GM21526 (cell line): ENCODE measurements around the gene CCDC8.
"Not testable (repeated sequence)": the region's sequence is repeated elsewhere in the genome, so short reads cannot be mapped to it uniquely, and the experiment has no call there.

Experiments
- ATAC-seq: cut with Tn5 transposase; IDR thresholded peaks from one replicate; pipeline ENCODE4 v1.9.1; 2021; ENCODE audit warnings: moderate library complexity; ENCODE audit not compliant: unreplicated experiment, low FRiP score

CCDC8 gene

GRCh38 chr19:46383846-46384245, 29.5 kb downstream of the CCDC8 start:
- ATAC-seq, result no peak

- ATAC-seq, result no peak
Observed at GRCh38 chr19:46383171-46383815, 30.1 kb downstream of the CCDC8 start.

DNA sequence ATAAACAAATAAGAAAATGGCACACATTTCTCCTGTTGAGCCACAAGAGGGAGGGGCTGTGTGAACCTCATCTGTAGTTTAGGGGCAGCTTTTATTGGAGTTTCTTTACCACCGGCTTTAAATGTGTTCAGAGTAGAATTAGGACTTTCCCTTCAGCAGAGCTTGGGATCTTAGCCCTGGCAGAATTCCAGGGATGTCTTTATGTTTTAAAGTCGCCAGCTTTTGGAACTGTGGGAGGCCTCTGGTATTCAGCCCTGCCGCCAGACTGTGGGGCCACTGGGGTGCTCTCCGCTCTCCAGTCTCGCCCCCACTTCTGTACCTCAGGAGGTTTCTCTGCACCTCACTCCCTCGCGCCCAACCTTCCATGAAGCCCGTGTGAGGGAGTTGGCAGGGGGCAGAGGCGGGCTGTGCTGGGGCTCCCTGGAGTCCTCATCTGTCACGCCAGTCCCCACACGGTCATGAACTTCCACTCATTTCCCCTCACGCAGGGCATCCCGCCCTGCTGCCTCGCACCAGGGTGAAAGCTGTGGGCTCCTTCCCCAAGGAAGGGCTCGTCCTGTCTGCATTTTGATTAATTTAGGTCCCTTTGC, 31.5 kb downstream of the CCDC8 start:
- ATAC-seq, result no peak

- ATAC-seq, result no peak
Observed at GRCh38 chr19:46381346-46381745, 32.0 kb downstream of the CCDC8 start.

DNA sequence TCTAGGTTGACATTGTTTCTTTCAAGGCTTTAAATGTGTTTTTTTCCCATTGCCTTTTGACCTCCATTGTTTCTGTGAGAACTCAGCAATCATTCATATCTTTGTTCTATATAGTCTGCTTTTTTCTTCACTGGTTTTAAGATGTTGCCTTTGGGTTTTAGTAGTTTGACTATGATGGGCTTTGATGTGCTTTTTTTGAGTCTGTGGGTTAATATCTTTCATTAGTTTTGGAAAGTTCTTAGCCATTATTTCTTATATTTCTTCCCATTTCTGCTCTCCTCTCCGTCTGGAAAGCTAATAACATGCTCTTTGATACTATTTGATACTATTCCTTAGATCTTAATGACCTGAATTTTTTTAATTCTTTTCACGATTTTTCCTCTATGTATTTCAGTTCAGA, 32.7 kb downstream of the CCDC8 start:
- ATAC-seq, result no peak

DNA sequence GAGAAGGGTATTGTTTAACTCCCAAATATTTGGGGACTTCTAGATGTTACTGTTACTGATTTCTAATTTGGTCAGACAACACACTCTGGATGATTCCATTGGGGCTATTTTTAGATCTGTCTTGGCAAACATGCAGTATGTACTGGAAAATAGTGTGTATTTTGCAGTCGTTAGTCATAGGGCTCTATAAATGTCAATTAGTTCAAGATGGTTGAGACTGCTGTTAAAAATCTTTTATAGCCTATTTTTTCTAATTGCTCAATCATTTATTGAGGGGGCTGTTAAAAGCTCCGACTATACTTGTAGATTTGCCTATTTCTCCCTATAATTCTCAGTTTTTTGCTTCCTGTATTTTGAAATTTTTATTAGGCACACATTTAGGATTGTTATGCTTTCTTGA, 35.1 kb downstream of the CCDC8 start:
- no peak for ATAC-seq

DNA sequence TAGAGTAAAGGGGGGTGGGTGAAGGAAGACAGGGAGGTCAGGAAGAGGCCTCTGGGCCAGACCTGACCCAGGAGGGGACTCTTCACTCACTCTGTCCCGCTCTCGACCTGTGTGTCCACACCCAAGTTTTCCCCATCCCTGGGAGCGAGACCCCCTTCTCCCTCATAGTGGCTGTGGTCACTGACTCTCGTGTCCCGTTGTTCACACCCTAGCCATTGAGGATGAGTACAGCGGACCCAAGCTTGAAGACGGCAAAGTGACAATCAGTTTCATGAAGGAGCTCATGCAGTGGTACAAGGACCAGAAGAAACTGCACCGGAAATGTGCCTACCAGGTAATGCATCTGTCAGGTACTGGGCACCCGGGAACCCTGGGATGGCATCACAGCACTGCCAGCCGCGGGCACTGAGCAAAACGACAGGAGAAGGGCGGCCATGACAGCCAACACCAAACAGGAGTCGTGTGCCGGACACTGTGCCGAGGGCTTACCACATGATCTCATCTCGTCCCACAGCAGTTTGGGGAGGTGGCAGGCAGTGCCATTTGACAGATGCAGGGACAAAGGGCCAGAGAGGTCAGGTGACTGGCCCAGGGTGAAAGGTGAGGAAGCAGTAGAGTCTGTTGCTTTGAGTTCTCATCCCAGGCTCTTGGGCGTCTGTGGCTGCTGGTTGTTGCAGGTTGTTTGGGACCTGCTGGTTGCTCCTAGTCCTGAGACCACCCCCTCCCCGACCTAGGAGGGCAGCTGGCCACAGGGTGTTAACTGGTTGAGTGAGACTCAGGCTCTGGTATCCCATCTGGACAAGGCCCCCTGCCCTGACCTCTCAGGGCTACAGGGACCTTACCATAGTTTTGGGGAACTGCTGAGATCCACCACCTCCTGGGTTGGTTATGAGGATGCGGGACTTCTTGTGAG, 36.9 kb downstream of the CCDC8 start:
- ATAC-seq, result no peak

DNA sequence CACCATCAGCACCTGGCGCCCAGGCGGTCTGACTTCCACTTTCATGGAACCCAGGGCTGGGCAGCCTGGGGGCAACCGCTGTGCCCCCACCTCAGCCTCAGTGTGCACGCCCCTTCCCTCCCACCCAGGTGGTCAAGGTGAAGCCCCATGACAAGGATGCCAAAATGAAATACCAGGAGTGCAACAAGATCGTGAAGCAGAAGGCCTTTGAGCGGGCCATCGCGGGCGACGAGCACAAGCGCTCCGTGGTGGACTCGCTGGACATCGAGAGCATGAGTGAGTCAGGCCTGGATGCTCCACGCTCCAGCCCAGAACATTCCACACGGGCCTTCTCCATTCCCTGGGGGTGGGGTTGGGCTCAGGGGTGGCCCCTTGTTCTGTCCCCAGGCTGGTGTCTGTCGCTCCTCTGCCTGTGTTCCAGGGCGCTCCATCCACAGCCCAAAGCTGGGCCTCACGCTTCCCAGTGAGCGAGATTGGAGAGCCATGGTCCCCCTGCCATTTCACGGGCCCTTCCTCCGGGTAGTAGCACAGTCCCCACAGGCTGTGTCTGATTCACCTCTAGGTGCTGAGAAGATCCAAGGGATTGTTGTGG, 37.8 kb downstream of the CCDC8 start:
- ATAC-seq, result not testable (repeated sequence)

GRCh38 chr19:46374536-46375475, 38.6 kb downstream of the CCDC8 start:
- no peak for ATAC-seq

DNA sequence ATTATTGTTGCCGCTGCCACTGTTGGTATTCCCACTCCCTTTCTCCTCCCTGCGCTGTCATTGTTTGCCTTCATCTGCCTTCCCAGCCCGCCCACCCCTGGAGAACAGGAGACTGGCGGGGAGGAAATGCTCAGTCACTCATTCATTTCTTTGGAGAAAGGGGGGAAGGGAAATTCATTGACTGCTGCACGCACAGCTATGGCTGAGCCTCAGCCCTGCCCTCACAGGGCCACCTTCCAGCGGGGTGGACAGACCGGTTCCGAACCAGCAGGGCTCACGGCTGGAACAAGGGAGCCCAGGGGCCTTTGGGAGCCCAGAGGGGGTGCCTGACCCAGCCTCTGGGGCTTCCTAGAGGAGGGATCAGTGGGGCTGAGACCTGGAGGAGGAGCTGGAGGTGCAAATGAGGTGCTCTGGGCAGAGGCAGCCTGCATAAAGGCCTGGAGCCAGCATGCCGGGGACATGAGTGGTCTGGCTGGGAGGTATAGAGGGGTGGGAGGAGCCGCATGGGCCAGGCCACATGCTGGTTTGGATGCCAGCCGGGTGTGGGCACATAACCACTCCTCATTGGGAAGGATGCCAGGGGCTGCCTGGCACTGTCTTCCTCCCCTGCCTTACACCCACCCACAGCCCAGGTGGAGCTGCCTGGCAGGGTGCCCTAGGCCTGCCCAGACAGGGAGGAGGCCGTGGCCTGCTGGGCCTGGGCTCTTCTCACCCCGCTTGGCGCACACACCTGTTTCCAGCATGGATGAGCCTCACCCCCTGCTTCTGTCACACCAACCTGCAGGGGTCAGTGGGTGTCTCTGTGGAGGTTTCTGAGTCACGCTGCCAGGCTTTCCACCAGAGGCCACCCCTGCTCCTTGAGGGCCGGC, 39.6 kb downstream of the CCDC8 start:
- no peak for ATAC-seq

- no peak for ATAC-seq
Observed at GRCh38 chr19:46372901-46373490, 40.4 kb downstream of the CCDC8 start.

GRCh38 chr19:46371371-46371901, 41.9 kb downstream of the CCDC8 start:
- no peak for ATAC-seq

DNA sequence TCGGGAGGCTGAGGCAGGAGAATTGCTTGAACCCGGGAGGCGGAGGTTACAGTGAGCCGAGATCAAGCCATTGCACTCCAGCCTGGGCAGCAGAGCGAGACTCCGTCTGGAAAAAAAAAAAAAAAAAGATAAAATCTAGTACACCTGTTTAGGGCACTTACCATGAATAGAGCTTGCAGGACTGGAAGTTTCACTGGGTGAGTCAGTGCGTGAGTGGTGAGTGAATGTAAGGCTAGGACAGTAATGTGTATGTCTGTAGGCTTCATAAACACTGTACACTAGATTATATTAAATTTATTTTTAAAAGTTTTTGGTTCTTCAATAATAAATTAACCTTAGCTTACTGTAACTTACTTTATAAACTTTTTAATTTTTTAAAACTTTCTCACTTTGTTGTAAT, 43.5 kb downstream of the CCDC8 start:
- ATAC-seq, result no peak

GRCh38 chr19:46368116-46368515, 45.2 kb downstream of the CCDC8 start:
- ATAC-seq, result no peak

GRCh38 chr19:46367426-46367825, 45.9 kb downstream of the CCDC8 start:
- ATAC-seq, result no peak

- no peak for ATAC-seq
Observed at GRCh38 chr19:46366620-46367292, 46.6 kb downstream of the CCDC8 start.

DNA sequence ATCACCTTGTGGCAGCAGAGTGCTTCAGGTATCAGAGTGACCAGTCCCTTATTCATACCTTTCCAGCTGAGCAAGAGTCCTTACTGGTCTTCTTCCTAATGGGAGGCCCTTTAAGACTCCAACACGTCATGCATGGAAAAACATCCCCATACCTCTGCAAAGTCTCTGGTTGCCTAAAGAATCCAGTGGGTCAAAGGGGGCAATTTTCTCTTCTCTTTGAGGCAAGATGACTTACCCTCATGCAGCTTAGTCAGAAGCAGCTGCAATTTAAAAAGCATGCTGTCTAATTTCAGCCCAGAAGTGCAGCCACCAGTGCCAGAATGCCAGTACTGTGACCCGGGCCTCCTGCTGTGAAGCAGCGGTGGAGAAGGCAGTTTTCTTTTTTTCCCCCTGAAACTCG, 47.8 kb downstream of the CCDC8 start:
- ATAC-seq, result no peak

DNA sequence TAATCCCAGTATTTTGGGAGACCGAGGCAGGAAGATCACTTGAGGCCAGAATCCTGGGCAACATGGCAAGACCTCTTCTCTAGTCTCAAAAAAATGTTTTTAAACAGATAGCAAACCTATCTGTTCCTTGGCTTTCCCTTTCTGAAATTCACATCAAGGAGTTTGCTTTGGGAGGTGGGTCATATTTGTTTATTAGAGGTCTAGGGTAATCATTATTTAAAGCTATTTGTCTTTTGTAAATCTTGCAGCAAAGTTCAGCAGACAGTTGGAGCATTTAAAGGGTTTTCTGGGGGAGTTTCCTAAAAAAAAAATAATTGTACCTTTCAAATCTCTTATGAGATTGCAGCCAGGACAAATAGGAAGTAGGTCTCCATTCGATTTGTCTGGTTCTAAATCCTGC, 49.0 kb downstream of the CCDC8 start:
- ATAC-seq, result no peak
